HuH-7.5 (cell line): Measurements from ENCODE around the gene SYNGR4.

ENCODE experiments used
- DNase-seq: peaks from one replicate; pipeline ENCODE4 v3.0.0; 2011; ENCODE audit warnings: low spot score

The SYNGR4 gene

DNA sequence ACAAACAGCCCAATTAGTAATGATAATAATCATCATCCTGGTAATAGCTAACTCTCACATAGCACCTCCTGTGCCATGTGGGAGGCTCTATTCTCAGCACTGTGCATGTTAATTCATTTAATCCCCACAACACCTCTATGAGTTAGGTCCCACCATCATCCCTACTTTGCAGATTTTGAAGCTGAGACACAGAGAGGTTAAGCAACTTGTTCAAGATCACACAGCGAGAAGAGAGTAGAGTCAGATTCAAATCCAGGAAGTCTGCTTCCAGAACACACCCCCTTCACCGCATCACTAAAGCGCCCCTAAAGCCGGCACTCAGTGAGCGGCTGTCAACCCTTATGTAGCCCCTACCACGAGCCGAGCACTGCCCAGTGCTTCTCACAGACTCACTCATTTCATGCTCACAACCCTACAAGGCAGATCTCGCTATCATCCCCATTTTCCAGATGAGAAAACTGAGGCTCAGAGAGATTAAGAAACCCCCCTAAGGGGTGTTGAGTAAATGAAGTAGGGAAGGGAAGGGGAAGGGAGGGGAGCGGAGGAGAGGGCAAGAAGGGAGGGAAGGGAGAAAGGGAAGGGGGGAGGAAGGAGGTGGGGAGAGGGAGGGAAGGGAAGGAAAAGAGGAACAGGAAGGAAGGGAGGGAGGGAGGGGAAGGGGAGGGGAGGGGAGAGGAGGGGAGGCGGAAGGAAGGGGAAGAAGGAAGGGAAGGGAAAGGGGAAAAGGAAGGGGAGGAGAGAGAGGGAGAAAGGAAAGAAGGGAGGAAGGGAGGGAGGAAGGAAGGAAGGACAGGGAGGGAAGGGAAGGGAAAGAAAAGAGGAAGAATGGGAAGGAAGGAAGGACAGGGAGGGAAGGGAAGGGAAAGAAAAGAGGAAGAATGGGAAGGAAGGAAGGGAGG is 22.4 kb upstream of the SYNGR4 start:
- no peak for DNase-seq

DNA sequence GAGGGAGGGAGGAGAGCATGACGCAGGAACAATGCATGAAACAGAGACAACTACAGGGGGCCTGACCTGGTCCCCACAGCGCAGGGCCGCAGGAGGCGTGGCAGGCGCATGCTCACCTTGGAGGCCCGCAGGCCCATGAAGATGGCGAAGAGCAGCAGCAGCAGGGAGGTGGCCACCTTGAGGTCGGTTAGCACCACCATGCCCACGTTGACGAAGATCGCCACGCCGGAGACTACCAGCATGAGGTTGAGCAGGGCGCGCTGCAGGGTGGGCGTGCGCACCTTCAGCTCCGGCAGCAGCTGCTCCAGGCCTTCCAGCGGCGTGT is 21.8 kb upstream of the SYNGR4 start:
- DNase-seq = no peak

DNA sequence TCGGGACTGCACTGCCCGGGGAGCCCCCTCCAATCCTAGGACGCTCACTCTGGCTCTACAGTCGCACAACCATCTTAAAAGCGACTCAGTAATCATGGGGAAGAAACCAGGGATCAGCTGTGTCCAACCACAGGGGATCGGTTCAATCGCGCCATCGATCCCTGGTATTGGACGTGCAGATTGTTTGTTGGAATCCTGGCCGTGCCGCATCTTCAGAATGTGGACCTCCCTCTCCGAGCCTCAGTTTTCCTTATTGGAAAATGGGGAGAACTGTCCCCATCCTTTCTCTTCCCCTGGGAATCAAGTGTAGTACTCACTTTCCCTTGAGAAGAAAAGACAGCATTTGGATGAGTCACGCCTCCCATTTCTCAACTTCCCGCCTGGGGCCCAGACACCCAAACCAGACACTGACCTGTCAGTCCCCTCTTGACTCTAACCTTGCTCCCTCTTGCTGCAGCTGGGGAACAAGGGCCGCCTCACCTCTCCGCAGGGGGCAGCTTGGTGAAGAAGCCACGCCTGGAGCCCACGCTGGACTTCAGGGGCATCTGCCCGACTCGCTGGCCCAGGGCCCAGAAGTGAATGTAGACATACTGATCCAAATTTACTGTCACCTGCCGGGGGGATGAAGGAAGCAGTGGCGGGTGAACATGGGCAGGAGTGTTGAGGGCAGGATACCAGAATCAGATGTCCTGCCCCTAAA is 21.2 kb upstream of the SYNGR4 start:
- no peak for DNase-seq

DNA sequence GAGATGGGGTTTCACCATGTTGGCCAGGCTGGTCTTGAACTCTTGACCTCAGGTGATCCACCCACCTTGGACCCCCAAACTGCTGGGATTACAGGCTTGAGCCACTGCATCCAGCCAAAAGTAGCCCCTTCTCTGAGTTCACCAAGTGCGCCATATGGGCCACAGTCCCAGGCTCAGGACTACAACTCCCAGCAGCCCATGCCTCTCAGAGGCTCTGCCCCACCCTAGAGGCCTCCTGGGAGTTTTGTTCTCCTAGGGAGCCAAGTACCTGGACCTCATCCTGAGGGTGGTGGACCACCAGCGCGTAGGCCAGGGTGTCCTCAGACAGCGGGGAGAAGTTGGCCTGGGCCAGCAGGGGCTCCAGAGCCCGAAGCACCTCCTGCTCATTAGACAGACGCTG is 19.3 kb upstream of the SYNGR4 start:
- no peak for DNase-seq

DNA sequence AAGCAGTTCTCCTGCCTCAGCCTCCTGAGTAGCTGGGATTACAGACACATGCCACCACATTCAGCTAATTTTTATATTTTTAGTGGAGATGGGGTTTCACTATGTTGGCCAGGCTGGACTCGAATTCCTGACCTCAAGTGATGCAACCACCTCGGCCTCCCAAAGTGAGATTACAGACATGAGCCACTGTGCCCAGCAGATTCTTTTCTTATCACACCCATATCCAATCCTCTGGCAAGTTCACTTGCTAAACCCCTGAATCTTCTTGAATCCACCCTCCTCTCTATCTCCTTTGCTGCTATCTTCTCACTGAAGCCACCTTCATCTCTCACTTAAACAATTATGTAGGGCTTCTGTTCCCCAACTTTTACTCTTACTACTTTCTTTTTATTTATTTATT is 18.0 kb upstream of the SYNGR4 start:
- DNase-seq = no peak

DNA sequence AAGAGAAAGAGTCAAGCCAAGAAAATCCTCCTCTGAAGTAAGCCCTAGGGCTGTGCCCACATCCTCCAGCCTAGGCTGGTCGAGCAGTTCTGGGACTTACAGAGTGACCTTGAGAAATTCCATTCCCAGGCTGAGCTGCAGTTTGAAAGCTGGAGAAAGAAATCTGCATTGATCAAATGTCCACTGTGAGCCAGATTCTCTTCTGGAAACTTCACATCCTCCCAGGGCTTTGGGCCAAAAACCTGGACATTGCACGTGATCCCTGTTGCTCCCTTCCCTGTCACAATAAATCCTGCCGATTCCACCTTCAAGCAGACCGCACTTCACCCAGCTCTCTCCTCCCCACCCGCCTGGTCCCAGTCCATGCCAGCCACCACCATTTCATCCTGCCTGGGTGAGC is 16.1 kb upstream of the SYNGR4 start:
- no peak for DNase-seq

DNA sequence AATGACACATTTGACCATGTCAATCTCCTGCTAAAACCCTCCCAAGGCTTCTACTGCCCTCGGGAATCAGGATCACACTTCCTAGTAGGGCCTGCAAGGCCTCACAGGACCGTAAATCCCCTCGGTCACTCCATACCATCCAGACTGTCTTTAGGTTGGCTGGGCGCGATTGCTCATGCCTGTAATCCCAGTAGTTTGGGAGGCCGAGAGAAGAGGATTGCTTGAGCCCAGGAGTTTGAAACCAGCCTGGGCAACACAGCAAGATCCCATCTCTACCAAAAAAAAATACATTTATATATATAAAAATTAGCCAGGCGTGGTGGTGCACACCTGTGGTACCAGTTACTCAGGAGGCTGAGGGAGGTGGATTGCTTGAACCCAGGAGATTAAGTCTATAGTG is 15.4 kb upstream of the SYNGR4 start:
- DNase-seq = no peak

DNA sequence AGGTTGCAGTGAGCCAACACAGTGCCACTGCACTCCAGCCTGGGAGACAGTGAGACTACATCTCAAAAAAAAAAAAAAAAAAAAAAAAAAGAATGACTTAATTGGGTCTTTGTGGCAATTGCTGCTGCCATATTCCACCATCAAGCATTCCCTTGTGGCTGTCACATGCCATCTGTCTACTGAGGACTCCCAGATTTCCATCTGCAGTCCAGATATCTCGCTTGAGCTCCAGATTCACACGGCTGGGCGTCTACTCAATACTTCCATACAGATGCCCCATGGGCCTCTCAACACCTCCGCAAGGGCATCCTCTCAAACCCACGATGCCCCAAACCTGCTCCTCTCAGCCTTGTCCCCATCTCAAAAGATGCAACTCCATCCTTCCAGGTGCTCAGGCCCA is 13.3 kb upstream of the SYNGR4 start:
- no peak for DNase-seq

DNA sequence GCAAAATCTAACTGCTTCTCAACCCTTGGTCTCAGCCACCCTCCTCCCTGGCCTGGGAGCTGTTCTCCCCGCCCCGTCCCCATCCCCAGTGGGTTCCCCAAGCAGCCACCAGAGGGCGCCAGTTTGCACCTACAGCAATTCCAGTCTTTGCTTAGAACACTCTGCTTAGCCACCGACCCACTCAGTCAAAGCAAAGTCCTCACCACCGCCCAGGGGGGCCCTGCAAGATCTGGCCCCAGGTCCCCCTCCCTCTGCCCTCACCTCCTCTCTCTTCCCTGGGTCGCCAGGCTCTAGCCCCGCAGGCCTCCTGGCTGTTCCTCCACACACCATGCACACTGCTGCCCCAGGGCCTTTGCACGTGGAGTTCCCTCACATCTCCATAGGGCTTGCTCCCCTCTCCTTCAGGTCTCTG is 12.8 kb upstream of the SYNGR4 start:
- DNase-seq = peak; percentile 77

DNA sequence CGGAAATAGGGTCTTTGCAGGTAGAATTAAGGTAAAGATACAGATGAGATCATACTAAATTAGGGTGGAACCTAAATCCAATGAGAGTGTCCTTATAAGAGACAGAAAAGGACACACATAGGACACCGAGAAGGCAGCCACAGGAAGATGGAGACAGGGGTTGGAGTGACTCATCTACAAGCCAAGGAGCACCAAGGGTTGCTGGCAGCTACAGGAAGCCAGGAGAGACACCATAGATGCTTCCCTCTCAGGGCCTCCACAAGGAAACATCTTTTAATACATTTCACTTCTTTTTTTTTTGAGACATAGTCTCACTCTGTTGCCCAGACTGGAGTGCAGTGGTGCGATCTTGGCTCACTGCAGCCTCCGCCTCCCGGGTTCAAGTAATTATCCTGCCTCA is 10.5 kb upstream of the SYNGR4 start:
- DNase-seq = no peak

DNA sequence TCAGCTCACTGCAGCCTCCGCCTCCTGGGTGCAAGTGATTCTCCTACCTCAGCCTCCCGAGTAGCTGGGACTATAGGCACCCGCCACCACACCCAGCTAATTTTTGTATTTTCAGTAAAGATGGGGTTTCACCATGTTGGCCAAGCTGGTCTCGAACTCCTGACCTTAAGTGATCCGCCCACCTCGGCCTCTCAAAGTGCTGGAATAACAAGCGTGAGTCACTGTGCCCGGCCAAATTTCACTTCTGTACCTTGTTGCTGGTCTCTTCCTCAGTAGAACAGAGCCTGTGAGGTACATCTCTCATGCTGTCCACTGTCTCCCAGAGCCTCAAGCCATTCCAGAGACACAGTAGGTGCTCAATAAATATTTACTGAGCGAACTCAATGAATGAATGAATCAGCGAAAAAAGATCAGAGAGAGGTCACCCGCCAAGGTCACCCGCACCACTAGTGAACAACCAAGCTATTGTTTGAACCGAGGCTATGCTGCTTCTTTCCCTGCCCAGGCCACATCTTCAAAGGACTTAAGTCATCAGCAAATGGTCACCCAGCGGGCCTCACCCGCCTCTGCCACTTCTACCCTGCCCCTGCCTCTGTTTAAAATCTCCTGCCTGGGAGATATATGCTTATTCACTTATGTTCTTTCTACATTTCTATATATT is 9.7 kb upstream of the SYNGR4 start:
- DNase-seq = peak; percentile 88

DNA sequence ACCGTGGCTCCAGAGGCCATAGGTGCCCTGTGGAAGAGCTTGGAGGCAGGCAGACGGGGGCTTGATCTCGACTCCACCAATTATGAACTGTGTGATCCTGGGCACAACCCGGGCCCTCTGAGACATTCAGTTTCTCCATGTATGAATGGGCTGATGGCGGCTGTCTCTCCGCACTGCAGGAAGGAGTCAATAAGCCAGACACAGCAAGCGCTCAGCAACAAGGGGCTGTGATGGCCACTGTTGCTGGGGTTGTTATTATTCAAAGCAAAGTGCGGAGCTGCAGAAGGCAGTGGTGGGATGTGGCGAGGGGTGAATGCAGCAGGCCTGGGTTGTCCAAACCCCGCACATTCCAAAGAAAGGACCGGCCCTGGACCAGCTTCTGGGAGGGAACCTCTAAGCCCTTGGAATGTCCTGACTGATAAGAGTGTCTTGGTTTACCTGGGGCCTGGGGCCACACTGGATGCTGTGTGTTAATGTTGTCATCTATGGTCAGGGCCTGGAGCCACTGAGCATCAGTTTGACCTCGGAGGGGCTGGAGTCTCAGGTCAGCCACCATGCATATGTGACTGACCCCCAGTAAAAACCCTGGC is 8.7 kb upstream of the SYNGR4 start:
- DNase-seq = no peak

DNA sequence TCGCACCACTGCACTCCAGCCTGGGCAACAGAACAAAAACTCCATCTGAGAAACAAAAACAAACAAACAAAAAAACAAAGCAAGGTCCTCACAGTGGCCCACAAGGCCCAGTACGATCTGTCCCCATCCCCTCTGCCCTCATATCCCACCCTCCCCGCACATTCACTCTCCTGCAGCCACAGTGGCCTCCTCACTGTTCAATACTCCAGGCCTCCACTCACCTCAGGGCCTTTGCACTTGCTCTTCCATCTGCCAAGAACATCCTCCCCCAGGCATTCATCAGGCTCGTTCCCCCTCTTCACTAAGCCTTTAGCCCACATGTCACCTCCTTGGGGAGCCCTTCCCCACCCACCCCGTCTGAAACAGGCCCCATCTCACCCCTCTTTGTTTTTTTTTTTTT is 5.0 kb upstream of the SYNGR4 start:
- no peak for DNase-seq

DNA sequence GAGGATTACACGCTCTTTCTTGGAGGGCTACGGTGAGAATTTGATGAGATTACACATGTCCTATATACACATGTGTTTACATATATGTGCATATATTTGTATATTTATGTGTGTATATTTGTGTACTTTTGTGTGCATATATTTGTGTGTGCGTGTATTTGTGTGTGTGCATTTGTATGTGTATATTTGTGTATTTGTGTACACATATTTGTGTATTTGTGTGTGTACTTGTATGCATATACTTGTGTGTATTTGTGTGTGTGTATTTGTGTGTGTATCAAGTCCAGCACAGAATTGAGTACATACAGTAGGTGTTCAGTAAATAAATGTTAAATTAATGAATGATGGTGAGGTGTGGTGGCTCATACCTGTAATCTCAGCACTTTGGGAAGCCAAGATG is 2.3 kb upstream of the SYNGR4 start:
- no peak for DNase-seq

DNA sequence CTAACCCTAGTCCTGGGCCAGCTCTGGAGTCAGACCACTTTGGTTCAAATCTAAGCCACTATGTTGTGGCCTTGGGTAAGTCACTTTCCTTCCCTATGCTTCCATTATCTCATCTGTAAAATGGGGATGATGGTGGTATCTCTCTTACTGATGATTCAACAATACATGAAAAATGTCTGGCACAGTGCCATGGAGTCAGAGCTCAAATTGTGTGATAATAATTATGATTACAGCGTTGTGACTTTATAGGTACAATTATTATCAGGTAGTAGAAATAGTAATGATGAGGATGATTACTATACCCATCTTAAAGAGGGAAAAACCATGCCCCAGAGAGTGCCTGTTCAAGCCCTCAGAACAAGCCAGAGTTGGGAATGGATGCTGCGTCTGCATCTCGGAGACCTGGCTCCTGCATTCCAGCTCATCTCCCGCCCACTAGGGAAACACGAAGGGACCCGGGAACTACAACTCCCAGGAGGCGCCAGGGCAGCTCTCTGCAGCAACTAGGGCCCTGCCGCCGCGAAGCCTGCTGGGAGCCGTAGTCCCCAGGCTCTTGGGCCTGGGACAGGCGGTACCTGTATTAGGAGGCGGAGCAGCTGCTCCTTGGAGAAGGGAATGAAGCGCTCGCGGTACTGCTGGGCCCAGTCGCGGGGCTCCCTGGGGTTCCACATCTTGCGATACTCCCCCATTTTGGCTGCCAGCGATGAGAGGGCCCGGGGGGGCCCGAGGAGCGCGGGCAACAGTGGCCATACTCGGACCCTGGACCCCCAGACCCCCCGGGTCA is 1.3 kb upstream of the SYNGR4 start:
- DNase-seq = peak; percentile 90

DNA sequence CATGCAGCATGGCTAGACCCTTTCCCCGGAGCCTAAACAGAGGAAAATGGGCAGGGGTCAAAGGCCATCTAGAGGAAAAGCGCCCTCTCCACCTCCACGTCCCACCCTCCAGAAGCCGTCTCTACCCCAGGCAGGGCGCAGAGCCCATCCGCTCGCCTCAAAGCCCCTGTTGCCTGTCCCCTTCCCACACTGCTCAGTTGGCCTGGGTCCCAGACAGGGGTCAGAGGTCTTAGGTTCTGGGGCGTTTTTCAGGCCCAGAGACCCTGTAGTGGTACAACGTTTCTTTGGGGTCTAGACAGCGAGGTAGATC is 712 bp upstream of the SYNGR4 start:
- peak; percentile 43 for DNase-seq

DNA sequence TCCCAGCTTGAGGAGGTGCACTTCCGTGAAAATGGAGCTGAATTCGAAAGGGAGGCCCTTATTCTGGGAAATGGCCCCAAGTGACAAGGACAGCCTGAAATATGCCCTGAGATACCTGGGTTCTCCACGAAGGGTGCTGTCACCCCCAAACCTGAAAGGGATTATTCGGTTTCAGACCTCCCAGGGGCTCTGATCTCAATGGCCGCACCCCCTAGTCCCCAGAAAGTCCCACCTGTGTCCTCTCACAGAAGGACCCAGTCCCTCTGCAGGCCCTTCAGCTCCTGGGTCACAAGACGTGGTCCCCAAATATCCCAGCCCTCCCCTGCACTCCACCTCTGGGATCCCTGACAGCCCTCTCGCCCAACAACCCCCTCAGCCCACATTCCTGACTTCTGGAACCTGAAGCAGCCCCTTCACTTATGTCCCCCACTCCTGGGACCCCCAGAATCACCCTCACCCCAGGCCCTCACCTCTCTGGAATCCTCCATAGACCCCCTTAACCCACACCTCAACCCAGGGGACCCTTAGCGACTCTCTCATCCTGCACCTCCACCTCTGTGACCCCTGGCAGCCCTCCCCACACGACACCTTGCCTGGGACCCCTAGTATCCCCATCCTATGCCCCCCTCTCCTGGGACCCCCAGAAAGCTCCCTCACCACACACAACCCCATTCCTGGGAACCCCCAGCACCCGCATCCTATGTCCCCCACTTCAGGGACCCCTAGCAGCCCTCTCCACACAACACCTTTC is 606 bp downstream of the SYNGR4 start:
- no peak for DNase-seq

DNA sequence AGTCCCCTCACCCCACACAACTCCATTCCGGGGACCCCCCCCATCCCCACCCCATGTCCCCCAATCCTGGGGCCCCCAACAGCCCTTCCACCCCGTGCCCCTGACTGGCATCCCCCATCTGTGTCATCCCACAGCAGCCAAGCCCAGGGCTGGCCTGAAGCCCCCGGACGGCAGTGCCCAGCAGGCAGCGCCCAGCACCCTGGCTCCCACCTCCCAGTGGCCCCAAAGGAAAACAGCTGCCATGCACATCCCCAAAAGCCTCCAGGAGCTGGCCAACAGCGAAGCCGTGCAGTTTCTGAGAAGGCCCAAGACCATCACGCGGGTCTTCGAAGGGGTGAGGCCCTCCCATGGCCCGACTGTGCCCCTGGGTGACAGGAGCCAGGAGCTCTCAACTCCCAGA is 1.4 kb downstream of the SYNGR4 start:
- DNase-seq = no peak

DNA sequence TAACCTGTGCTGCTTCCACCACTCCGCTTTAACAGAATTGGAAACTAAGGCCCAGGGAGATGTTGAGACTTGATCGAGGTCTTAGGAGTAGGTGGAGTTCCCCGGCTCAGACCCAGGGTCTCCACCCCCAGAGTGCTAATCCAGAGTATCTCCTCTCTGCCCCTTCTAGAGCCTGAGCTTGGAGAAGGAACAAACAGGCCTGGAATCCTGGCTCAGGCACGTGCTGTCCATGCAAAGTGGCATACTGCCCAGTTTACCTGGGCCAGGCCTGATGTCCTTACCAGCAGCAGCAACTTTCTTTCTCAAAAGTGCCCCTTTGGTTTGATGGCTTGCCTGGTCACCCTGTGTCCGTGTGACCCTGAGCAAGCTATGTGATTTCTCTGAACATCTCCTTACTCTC is 3.7 kb downstream of the SYNGR4 start:
- DNase-seq = no peak

DNA sequence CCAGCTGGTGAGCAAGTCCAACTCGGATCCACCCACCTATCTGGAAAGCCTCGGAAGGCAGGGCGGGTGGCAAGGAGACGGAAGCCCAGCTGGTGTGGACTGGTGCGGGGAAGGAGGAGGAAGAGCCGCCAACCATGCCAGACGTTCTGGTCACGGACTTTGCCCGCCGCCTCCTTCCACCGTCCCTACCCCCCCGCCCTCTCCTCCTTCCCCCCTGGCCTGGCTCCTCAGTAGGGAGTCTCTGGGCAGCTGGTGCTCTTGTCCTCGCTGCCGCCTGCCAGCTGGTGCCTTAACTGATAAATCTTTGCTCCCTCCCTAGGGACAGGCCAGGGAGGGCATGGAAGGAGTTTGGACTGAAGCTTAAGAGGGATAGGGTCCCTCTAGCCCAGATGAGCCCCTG is 4.8 kb downstream of the SYNGR4 start:
- DNase-seq = no peak

DNA sequence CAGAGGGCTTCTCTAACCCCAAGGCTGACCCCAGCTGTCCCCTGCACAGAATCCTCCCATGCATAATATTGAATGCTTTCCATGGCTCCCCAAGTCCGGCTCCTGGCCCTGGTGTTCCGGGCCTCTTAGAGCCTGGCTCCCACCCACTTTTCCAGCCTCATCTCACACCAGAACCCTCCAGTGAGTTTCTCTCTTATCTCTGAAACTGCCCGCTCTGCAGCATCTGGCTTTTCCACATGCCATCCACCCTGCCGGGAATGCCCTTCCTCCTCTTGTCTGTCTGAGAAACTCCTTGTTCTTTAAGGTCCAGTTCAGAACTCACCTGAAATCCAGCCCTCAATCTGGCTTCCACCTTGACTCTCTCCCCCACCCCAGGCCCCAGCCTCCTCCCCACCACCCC is 6.8 kb downstream of the SYNGR4 start:
- DNase-seq = no peak

DNA sequence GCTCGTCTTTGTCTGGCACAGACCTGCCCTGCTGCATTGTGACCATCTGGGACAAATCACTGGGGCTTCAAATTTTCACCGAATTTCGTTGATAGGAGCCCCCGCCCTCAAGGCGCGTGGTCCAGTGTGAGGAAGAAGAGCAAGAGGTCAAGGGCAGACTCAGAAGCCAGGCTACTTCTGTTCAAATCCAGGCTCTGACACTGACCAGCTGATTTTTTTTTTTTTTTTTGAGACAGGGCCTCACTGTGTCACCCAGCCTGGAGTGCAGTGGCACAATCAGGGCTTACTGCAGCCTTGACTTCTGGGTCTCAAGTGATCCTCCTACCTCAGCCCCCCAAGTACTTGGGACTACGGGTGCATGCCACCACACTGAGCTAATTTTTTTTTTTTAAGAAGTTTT is 7.2 kb downstream of the SYNGR4 start:
- no peak for DNase-seq
